Ectodermal cell (in vitro differentiated cells): ENCODE data around the gene MSANTD1.

Experiments used
- H3K27ac ChIP-seq: 2 replicates; pipeline ENCODE4 v1.7.0; 2013; ENCODE audit warnings: mild to moderate bottlenecking, low read depth, low read length; ENCODE audit not compliant: insufficient read depth, poor library complexity, severe bottlenecking
- H3K27me3 ChIP-seq: 2 replicates; pipeline ENCODE4 v1.7.0; 2013; ENCODE audit warnings: mild to moderate bottlenecking, low read length; ENCODE audit not compliant: insufficient read depth, control insufficient read depth, poor library complexity, severe bottlenecking
- H3K36me3 ChIP-seq: one replicate; pipeline ENCODE4 v1.7.0; 2013; ENCODE audit warnings: low read length; ENCODE audit not compliant: control insufficient read depth, insufficient read depth
- H3K4me1 ChIP-seq: one replicate; pipeline ENCODE4 v1.7.0; 2013; ENCODE audit warnings: low read length; ENCODE audit not compliant: control insufficient read depth, insufficient read depth
- H3K4me3 ChIP-seq: 2 replicates; pipeline ENCODE4 v1.7.0; 2013; ENCODE audit warnings: low read depth, low read length, control low read depth; ENCODE audit not compliant: insufficient read depth
- H3K9me3 ChIP-seq: 2 replicates; pipeline ENCODE4 v1.7.0; 2013; ENCODE audit warnings: mild to moderate bottlenecking, low read length, moderate library complexity; ENCODE audit not compliant: control insufficient read depth
- WGBS, 2 experiments: methylation state at CpG; one replicate each; pipeline ENCODE4 v1.1.7; 2013; ENCODE audit warnings: missing lambda C conversion rate in 2 of 2; 5-methylcytosine and 5-hydroxymethylcytosine counted together

Gene MSANTD1

DNA sequence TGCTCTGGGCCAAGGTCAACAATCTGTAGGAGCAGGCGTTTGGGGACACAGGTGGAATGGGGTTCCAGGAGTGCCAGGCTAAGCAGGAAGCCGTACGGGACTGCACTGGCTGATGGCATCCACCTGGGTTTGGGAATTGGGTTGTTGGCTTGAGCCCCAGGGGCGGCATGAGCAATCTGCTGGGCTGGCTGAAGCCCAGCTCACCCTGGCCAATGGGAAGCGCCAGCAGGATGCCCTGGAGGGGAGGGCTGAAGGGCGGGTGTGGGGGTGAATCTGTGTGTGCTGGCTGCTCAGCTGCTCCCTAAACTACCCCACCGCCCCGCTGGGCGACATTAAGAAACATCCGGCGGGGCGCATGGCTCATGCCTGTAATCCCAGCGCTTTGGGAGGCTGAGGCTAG lies 35.0 kb downstream of the MSANTD1 start:
- Histone ChIP-seq H3K4me1 (peaks cover 7% of the 10 kb centered on the region), H3K36me3 (no peaks in the 10 kb centered on the region), H3K9me3 (no peaks in the 10 kb centered on the region), H3K27me3 (no peaks in the 10 kb centered on the region), H3K4me3 (no peak overlapping the region), H3K27ac (no peak overlapping the region)
- 89 to 91% methylated on average over 13 of the region's 13 CpGs for WGBS, 2 experiments

DNA sequence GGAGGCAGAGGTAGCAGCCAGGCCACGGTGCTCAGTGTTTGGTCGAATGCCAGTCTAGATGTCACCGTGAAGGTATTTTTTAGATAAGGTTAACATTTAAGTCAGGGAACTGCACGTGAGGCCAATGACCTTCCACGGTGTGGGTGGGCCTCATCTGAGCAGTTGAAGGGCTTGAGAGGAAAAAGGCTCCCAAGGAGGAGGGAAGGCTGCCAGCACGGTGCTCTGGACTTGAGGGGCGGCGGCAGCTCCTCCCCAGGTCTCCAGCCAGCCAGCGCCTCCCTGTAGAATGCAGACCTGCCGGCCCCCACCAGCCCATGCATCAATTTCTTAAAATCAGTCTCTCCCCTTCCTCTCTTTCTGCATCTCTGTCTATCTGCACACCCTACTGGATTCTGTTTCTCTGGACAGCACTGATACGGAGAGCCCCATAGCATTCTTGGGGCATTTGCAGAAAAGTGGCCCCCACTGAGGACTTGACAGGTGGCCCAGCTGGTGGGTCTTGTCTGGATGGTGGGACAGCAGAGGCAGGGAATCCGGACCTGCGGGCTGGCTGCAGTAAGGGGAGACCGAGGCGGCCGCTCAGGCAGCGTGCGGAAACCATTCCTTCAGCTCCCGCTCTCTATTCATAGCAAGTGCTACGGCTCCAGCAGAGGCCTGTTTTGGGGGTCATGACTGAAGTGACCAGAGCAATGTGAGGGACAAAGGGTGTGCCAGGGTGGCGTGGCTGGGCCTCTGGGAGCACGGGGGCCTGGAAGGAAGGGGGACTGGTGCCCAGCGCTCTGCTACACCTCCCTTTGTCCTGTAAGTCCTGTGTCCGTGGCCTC lies 36.0 kb downstream of the MSANTD1 start:
- Histone ChIP-seq H3K36me3 (no peaks in the 10 kb centered on the region), H3K27ac (no peak overlapping the region), H3K4me3 (no peak overlapping the region), H3K9me3 (no peaks in the 10 kb centered on the region), H3K4me1 (peaks cover 7% of the 10 kb centered on the region), H3K27me3 (no peaks in the 10 kb centered on the region)
- 95% methylated on average over 24 of the region's 24 CpGs for WGBS, 2 experiments

DNA sequence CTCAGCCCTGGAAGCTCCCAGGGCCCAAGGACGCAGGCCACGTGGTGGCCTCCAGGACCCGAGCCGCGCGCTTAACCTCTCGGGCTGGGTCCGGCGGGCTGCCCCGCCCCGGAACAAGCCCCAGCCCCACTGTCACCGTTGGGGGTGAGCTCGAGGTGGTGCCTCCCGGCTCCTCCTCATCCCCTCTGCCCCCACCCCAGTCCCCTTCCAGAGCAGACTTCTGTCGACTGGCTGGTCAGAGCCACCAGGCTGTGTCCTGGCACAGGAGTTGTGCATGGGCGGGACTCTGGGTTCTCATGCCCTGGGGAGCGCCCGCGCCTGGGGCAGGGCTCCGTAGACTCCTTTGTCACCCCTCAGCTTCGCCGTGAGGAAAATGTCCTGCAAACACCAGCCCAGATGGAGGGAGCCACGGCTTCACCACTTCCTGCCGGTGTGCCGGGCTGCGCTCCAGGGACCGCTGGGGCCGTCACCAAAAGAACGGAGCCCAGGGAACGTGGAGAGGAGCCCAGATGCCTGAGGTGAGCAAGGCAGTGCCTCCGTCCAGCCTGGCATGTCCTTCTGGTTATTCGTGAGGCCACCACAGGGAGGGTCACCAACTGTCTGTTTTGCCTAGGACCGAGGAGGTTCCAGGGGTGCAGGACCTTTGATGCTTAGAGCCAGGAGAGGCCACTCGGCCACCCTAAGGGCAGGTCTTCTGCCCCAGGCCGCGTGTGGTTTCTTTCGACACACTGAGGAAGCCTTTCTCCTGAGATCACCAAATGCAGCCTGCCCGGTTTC lies 36.8 kb downstream of the MSANTD1 start:
- Histone ChIP-seq H3K4me3 (no peak overlapping the region), H3K4me1 (peaks cover 7% of the 10 kb centered on the region), H3K36me3 (no peaks in the 10 kb centered on the region), H3K27ac (no peak overlapping the region), H3K9me3 (no peaks in the 10 kb centered on the region), H3K27me3 (peaks cover 1% of the 10 kb centered on the region)
- WGBS, 2 experiments, result 91 to 92% methylated on average over 38 of the region's 38 CpGs

- WGBS, 2 experiments, result 89 to 90% methylated on average over 32 of the region's 32 CpGs
Observed at GRCh38 chr4:3286335-3287175, 37.6 kb downstream of the MSANTD1 start.

DNA sequence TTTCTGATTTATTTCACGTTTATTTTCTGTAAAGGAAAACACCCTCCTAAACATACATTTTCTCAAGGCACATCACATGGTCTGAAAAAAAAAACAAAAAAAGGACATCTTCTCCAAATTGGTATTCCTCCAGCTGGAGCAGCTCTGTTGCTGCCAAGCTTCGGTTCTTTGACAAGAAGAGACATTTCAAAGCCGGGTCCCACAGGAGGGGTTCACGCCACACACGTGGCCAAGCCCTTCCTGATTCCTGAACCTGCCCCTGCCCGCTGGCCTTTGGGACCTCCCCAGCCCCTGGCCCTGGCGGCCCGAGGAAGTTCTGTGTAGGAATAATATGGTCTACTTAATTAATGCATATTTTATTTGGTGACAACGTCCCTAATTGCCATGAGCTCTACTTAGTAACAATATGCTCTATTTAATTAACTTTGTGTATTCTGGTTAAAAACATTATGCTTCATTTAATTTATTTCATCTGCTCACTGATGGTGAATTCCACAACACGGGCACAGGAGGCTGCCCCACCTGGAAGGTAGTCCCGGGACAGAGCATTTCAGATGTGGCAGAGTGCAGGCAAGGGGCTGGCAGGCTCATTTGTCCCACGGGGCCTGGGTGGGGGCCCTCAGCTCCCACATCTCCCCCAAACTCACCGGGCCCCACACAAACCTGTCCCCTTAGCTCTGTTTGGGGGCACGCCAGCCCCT lies 38.5 kb downstream of the MSANTD1 start:
- H3K9me3 ChIP-seq, result no peaks in the 10 kb centered on the region
- no peak overlapping the region for H3K27ac ChIP-seq
- H3K4me3 ChIP-seq, result no peak overlapping the region
- peaks cover 10% of the 10 kb centered on the region for H3K4me1 ChIP-seq
- H3K27me3 ChIP-seq, result peaks cover 12% of the 10 kb centered on the region
- no peaks in the 10 kb centered on the region for H3K36me3 ChIP-seq
- 90 to 92% methylated on average over 11 to 14 of the region's 14 CpGs for WGBS, 2 experiments

More at GRCh38 chr4:3286335-3287175, 37.6 kb downstream of the MSANTD1 start:
- H3K4me1 ChIP-seq, result peaks cover 10% of the 10 kb centered on the region
- H3K27ac ChIP-seq, result no peak overlapping the region
- peaks cover 9% of the 10 kb centered on the region for H3K27me3 ChIP-seq
- H3K36me3 ChIP-seq, result no peaks in the 10 kb centered on the region
- H3K9me3 ChIP-seq, result no peaks in the 10 kb centered on the region
- no peak overlapping the region for H3K4me3 ChIP-seq

- H3K27ac ChIP-seq, result no peak overlapping the region
- no peaks in the 10 kb centered on the region for H3K9me3 ChIP-seq
- peaks cover 10% of the 10 kb centered on the region for H3K4me1 ChIP-seq
- 93% methylated on average over 24 of the region's 24 CpGs for WGBS, 2 experiments
- peaks cover 12% of the 10 kb centered on the region for H3K27me3 ChIP-seq
- H3K4me3 ChIP-seq, result no peak overlapping the region
- H3K36me3 ChIP-seq, result no peaks in the 10 kb centered on the region
Observed at GRCh38 chr4:3287972-3288570, 39.1 kb downstream of the MSANTD1 start.

GRCh38 chr4:3288571-3289094 lies 39.7 kb downstream of the MSANTD1 start:
- Histone ChIP-seq H3K36me3 (no peaks in the 10 kb centered on the region), H3K27ac (no peak overlapping the region), H3K4me1 (peaks cover 10% of the 10 kb centered on the region), H3K27me3 (peaks cover 12% of the 10 kb centered on the region), H3K4me3 (no peak overlapping the region), H3K9me3 (no peaks in the 10 kb centered on the region)
- 94 to 95% methylated on average over 11 of the region's 11 CpGs for WGBS, 2 experiments

- no peaks in the 10 kb centered on the region for H3K36me3 ChIP-seq
- WGBS, 2 experiments, result 93 to 94% methylated on average over 11 of the region's 11 CpGs
- H3K4me1 ChIP-seq, result peaks cover 25% of the 10 kb centered on the region
- no peaks in the 10 kb centered on the region for H3K9me3 ChIP-seq
- H3K27ac ChIP-seq, result no peak overlapping the region
- no peak overlapping the region for H3K4me3 ChIP-seq
- peaks cover 12% of the 10 kb centered on the region for H3K27me3 ChIP-seq
Observed at GRCh38 chr4:3290476-3290875, 41.5 kb downstream of the MSANTD1 start.

DNA sequence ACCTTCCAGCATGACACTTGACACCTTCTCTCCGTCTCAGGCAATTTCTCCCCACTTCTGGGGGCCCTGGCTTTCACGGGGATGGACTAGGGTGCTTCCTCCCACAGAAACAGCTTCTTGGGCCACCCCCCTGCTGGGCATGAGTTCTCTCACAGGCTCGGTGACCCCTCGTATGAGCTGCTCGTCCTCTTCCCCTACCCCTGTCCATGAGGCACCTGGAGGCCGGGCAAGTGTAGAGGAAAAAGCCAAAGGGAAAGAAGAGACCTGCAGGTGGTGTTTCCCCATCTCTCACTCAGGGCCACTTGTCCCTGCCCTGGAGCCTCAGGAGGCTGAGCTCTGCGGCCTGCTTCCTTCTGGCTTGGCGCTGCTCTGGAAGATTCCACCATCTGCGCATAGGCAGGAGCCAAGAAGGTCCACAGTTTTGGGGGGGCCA lies 41.9 kb downstream of the MSANTD1 start:
- Histone ChIP-seq H3K36me3 (no peaks in the 10 kb centered on the region), H3K4me3 (no peak overlapping the region), H3K9me3 (no peaks in the 10 kb centered on the region), H3K27me3 (peaks cover 12% of the 10 kb centered on the region), H3K27ac (no peak overlapping the region), H3K4me1 (peaks cover 25% of the 10 kb centered on the region)
- WGBS, 2 experiments, result 90% methylated on average over 9 of the region's 9 CpGs
